PC-9 (cell line): ENCODE data around the gene RAB24. TPM values are rescaled to one million over a fixed set of nuclear protein-coding genes. Genes with fewer than 3 reads are reported as not detected.

Experiments
- BruUV-seq: library from RNA; stranded (reverse); fragments of 400-500 nt; replicated peaks from 2 replicates; lab custom pipeline; 2021; lab: Mats Ljungman, UMichigan
- CTCF ChIA-PET: fragments of 300-600 bp; sonication (Branson Sonifier 250); formaldehyde crosslinking; loops from one replicate; lab custom pipeline; 2022; ENCODE audit warnings: antibody characterized with exemption; lab: Charles Lee
- POLR2A ChIA-PET: fragments of 300-600 bp; sonication (Branson Sonifier 250); formaldehyde crosslinking; loops from one replicate; lab custom pipeline; 2022; ENCODE audit warnings: antibody characterized with exemption; ENCODE audit not compliant: unreplicated experiment; lab: Charles Lee
- DNase-seq, 2 experiments: peaks; one replicate each; pipeline versions ENCODE4 v3.0.0 to v3.0.0-alpha.2; 2015 to 2022; ENCODE audit warnings: mixed read lengths in 1 of 2
- H2AFZ ChIP-seq: fragments of 200-600 bp; sonication (generic); 2 replicates; pipeline ENCODE4 v1.8.1; 2017; ENCODE audit warnings: antibody characterized with exemption
- H3F3A ChIP-seq: fragments of 200-600 bp; sonication (generic); 2 replicates; pipeline ENCODE4 v1.8.1; 2017; ENCODE audit warnings: antibody characterized with exemption, mild to moderate bottlenecking, low read depth; ENCODE audit not compliant: insufficient read depth
- H3K27ac ChIP-seq: fragments of 200-600 bp; sonication (generic); 2 replicates; pipeline ENCODE4 v1.6.1; 2016; ENCODE audit warnings: mixed run types
- H3K27me3 ChIP-seq: fragments of 200-600 bp; sonication (generic); 2 replicates; pipeline ENCODE4 v1.6.1; 2016; ENCODE audit warnings: low read depth, mixed run types; ENCODE audit not compliant: insufficient read depth
- H3K36me3 ChIP-seq: fragments of 200-600 bp; sonication (generic); 2 replicates; pipeline ENCODE4 v1.6.1; 2016; ENCODE audit warnings: low read depth, mixed run types
- H3K4me1 ChIP-seq: fragments of 200-600 bp; sonication (generic); replicated peaks from 2 replicates; pipeline ENCODE4 v1.6.1; 2016; ENCODE audit warnings: mixed run types; ENCODE audit not compliant: insufficient read depth
- H3K4me2 ChIP-seq: fragments of 200-600 bp; sonication (generic); 2 replicates; pipeline ENCODE4 v1.6.1; 2017; ENCODE audit warnings: mixed run types
- H3K4me3 ChIP-seq: fragments of 200-600 bp; sonication (generic); 2 replicates; pipeline ENCODE4 v1.6.1; 2016; ENCODE audit warnings: mixed run types
- H3K79me2 ChIP-seq: fragments of 200-600 bp; sonication (generic); 2 replicates; pipeline ENCODE4 v1.6.1; 2017; ENCODE audit warnings: low read depth, mixed run types
- H3K9me2 ChIP-seq: fragments of 200-600 bp; sonication (generic); 2 replicates; pipeline ENCODE4 v1.8.1; 2017; ENCODE audit warnings: mild to moderate bottlenecking; ENCODE audit not compliant: insufficient read depth
- H3K9me3 ChIP-seq: fragments of 200-600 bp; sonication (generic); 2 replicates; pipeline ENCODE4 v1.8.1; 2016; ENCODE audit warnings: low read depth; ENCODE audit not compliant: insufficient read depth
- H4K20me1 ChIP-seq: fragments of 200-600 bp; sonication (generic); 2 replicates; pipeline ENCODE4 v1.8.1; 2017; ENCODE audit not compliant: insufficient read depth
- CTCF ChIP-seq: fragments of 200-600 bp; sonication (generic); conservative IDR thresholded peaks from 2 replicates; pipeline ENCODE4 v1.6.1; 2017; ENCODE audit warnings: mixed run types, antibody characterized with exemption, mild to moderate bottlenecking, moderate library complexity
- EZH2 ChIP-seq: fragments of 200-600 bp; sonication (generic); IDR thresholded peaks from 2 replicates; pipeline ENCODE4 v1.8.0; 2017; ENCODE audit warnings: antibody characterized with exemption, low read depth
- intact Hi-C: fragments of 100-400 bp; cut with micrococcal nuclease; formaldehyde crosslinking; loops from one replicate; pipeline ENCODE4 v1.10.0; 2022; ENCODE audit not compliant: unreplicated experiment
- total RNA-seq: library from RNA; stranded (reverse); gene quantifications from 2 replicates; pipeline ENCODE4 v1.2.3, GENCODE V29; 2021

Gene RAB24
- total RNA-seq, 1 experiment from 2014 or later, result 16.9 TPM

GRCh38 chr5:177293819-177294581, 9.5 kb downstream of the RAB24 start:
- POLR2A ChIA-PET, result interaction anchor here (0.6 kb wide), 1 partner anchor 140 kb away, joined by 6 read pairs; no protein-coding TSS in a partner anchor
- no TSS peak for BruUV-seq

GRCh38 chr5:177291735-177292134, 11.8 kb downstream of the RAB24 start:
- Histone ChIP-seq H3F3A (peaks cover 4% of the 10 kb centered on the region; the same call in 1 of the 2 replicates), H3K4me1 (no peaks in the 10 kb centered on the region), H3K4me2 (no peak overlapping the region), H3K9me2 (no peaks in the 10 kb centered on the region), H3K4me3 (no peak overlapping the region), H3K9me3 (no peaks in the 10 kb centered on the region), H2AFZ (no peak overlapping the region), H3K27ac (no peak overlapping the region), H4K20me1 (no peaks in the 10 kb centered on the region), H3K79me2 (no peaks in the 10 kb centered on the region), H3K36me3 (peaks cover 24% of the 10 kb centered on the region; the same call in 1 of the 2 replicates), H3K27me3 (no peaks in the 10 kb centered on the region)
- intact Hi-C loops, result no loop called here
- DNase-seq, result no peak
- ChIA-PET CTCF (no interaction called here), POLR2A (no interaction called here)
- TF ChIP-seq EZH2 (no peak), CTCF (no peak)
- BruUV-seq, result no TSS peak

More at GRCh38 chr5:177293819-177294581, 9.5 kb downstream of the RAB24 start:
- TF ChIP-seq EZH2, result no peak
- no peak for TF ChIP-seq CTCF
- H3F3A ChIP-seq, result peaks cover 4% of the 10 kb centered on the region; the same call in 1 of the 2 replicates
- no peak overlapping the region for H3K4me2 ChIP-seq
- no peaks in the 10 kb centered on the region for H3K4me1 ChIP-seq
- H3K27ac ChIP-seq, result no peak overlapping the region
- intact Hi-C loops, result no loop called here
- no peaks in the 10 kb centered on the region for H3K79me2 ChIP-seq
- DNase-seq, result no peak
- no peak overlapping the region for H3K4me3 ChIP-seq
- CTCF ChIA-PET, result no interaction called here
- H3K9me2 ChIP-seq, result no peaks in the 10 kb centered on the region
- no peaks in the 10 kb centered on the region for H3K27me3 ChIP-seq
- no peak overlapping the region for H2AFZ ChIP-seq
- H3K36me3 ChIP-seq, result peaks cover 24% of the 10 kb centered on the region
- 0 out of 2 replicates have a peak, but pooled peaks cover 5% of the 10 kb centered on the region for H4K20me1 ChIP-seq
- H3K9me3 ChIP-seq, result no peaks in the 10 kb centered on the region

- CTCF ChIA-PET, result no interaction called here
- peaks cover 4% of the 10 kb centered on the region; the same call in 1 of the 2 replicates for H3F3A ChIP-seq
- H3K27me3 ChIP-seq, result no peaks in the 10 kb centered on the region
- H3K27ac ChIP-seq, result no peak overlapping the region
- no TSS peak for BruUV-seq
- intact Hi-C loops, result no loop called here
- H3K9me3 ChIP-seq, result no peaks in the 10 kb centered on the region
- no peak for DNase-seq
- H3K9me2 ChIP-seq, result no peaks in the 10 kb centered on the region
- TF ChIP-seq EZH2, result no peak
- no peak for TF ChIP-seq CTCF
- H3K79me2 ChIP-seq, result no peaks in the 10 kb centered on the region
- H3K36me3 ChIP-seq, result peaks cover 24% of the 10 kb centered on the region; the same call in 1 of the 2 replicates
- H2AFZ ChIP-seq, result no peak overlapping the region
- H3K4me1 ChIP-seq, result no peaks in the 10 kb centered on the region
- no peak overlapping the region for H3K4me2 ChIP-seq
- H4K20me1 ChIP-seq, result no peaks in the 10 kb centered on the region
- H3K4me3 ChIP-seq, result no peak overlapping the region
- POLR2A ChIA-PET, result interaction anchor here (0.5 kb wide), 1 partner anchor 8 kb away, joined by 3 read pairs; no protein-coding TSS in a partner anchor
Observed at GRCh38 chr5:177290816-177291596, 12.5 kb downstream of the RAB24 start.
